T-helper 1 cell treated with Interleukin-12 subunit alpha and Interleukin-12 subunit beta and Interleukin-4 antibody, amounts not matched to agents 30 ng/mL and 1 ng/mL, for 36 hours (primary cell): ENCODE data around the gene CD6. TPM values are rescaled to one million over a fixed set of nuclear protein-coding genes. Genes with fewer than 3 reads are reported as not detected.

Experiments used
- intact Hi-C: fragments of 100-400 bp; cut with micrococcal nuclease; formaldehyde crosslinking; loops from one replicate; pipeline ENCODE4 v1.15.1; 2024
- total RNA-seq: library from RNA; stranded (reverse); gene quantifications from 2 replicates; pipeline ENCODE4 v1.2.3, GENCODE V29; 2022

Gene CD6
- total RNA-seq, 1 donor from 2014 or later = 336 TPM

DNA sequence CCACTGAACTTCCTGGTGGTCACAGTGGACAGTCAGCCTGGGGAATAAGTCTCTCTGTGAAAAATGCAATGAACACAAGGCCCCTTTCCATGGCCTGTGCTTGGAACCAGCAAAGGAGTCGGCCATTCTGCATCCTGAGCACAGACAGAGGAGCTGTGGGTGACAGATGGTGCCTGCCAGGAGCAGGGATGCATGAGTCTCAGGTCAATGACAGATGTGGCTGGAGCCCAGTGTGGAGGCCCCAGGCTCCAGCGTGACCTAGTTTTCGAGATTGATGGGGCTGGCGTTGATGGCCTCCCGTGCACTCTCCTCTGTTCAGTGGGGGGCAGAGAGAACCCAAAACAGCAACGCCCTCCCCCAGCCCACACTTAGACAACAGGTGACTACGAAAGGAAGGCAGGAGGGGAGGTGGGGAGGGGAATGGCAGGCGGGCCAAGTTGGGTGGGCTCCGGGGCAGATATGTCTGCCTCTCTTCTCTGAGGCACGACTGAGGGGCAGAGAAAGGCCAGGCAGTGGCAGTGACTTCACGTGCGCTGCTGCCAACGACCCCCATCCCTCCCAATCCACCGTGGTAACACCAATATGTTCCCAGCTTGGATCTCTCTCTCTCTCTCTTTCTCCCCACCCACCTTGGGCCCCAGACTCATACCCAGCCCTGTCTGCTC lies 96.4 kb downstream of the CD6 start:
- intact Hi-C loops = no loop called here

- intact Hi-C loops = no loop called here
Measured at GRCh38 chr11:61068581-61068980, 97.1 kb downstream of the CD6 start.

GRCh38 chr11:61069427-61069826 lies 97.9 kb downstream of the CD6 start:
- intact Hi-C loops = no loop called here

Other genes starting within 250 kb of the CD6 start
- not detected in 2 replicates for gene MS4A18, start 247.0 kb upstream of the CD6 start, total RNA-seq
- gene MS4A15, start 214.8 kb upstream of the CD6 start, total RNA-seq = not detected in 2 replicates
- gene MS4A10, start 186.3 kb upstream of the CD6 start, total RNA-seq = not detected in 2 replicates
- gene CCDC86, start 129.6 kb upstream of the CD6 start, total RNA-seq = 31.4 and 34.2 TPM in 2 replicates
- 0.12 and 0.34 TPM in 2 replicates for gene PTGDR2, start 115.7 kb upstream of the CD6 start, total RNA-seq
- gene ZP1, start 104.1 kb upstream of the CD6 start, total RNA-seq = not detected in 2 replicates
- gene PRPF19, start 65.1 kb upstream of the CD6 start, total RNA-seq = 136 and 137 TPM in 2 replicates
- gene TMEM109, start 57.5 kb upstream of the CD6 start, total RNA-seq = 99.2 and 103 TPM in 2 replicates
- gene TMEM132A, start 47.2 kb upstream of the CD6 start, total RNA-seq = 0.59 and 1.0 TPM in 2 replicates
- 1.8 and 2.7 TPM in 2 replicates for gene SLC15A3, start 19.5 kb upstream of the CD6 start, total RNA-seq
- 308 and 311 TPM in 2 replicates for gene CD5, start 130.8 kb downstream of the CD6 start, total RNA-seq
- 7.4 and 8.3 TPM in 2 replicates for gene VPS37C, start 189.7 kb downstream of the CD6 start, total RNA-seq
- not detected in 2 replicates for gene PGA3, start 231.8 kb downstream of the CD6 start, total RNA-seq